KBM-7 (cell line): ENCODE measurements around the gene UTP3.

Experiments used
- DNase-seq: peaks from one replicate; pipeline ENCODE4 v3.0.0-alpha.2; 2015
- in situ Hi-C: fragments of 300-500 bp; cut with MboI; formaldehyde crosslinking; loops from 2 replicates; pipeline ENCODE4 v1.14.3; 2020; ENCODE audit warnings: low sequenced_read_pairs, low pct_unique_long_range_greater_than_20kb, mixed read lengths

UTP3 gene

DNA sequence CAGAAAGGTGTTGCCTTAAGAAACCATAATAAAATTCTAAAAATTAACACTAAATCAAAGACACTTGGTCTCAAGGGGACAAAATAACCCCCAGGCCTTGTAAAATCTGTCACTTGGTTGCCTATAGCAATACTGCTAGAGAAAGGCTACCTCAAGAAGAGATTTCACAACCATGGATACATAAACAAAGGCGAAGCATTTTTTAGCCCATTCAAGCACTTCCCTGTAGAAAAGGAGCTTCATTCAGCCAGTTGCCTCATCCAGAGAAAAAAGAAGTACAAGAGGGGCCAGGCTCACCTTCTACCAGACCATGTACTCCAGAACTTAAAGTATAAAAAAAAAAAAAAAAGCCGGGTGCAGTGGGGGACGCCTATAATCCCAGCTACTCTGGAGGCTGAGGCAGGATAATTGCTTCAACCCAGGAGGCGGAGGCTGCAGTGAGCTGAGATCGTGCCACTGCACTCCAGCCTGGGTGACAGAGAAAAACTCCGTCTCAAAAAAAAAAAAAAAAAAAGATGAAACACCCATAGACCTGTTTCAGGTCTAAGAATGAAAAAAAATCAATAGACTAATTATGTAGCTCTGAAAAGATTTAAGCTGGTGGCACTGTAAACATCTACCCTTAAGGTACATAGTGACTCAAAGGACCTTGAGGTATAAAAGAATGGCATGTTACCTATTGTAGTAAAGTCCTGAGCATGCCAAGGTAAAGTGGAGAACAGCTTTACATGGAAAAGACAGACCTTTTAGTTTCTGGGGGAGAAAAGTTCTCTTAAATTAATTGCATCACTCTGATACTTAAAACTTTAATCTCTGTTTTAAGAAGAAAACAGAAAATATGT is 51.4 kb downstream of the UTP3 start:
- in situ Hi-C loops: no loop called here
- no peak for DNase-seq
